ENCODE data around the gene HCFC2.

- TF ChIP-seq POLR2A (IDR thresholded peaks at IDR 0.05) (no peak), CTCF (IDR thresholded peaks at IDR 0.05) (no peak)
These were observed 56.7 kb downstream of the HCFC2 start for GRCh38 chr12:104121001-104121400.
